Globus pallidus (tissue), 1 donor: ENCODE results near the gene SH3PXD2A.

ENCODE experiments used
- DNase-seq: peaks from one replicate; pipeline ENCODE4 v3.0.0-alpha.2; 2015; ENCODE audit warnings: low spot score

Gene SH3PXD2A

DNA sequence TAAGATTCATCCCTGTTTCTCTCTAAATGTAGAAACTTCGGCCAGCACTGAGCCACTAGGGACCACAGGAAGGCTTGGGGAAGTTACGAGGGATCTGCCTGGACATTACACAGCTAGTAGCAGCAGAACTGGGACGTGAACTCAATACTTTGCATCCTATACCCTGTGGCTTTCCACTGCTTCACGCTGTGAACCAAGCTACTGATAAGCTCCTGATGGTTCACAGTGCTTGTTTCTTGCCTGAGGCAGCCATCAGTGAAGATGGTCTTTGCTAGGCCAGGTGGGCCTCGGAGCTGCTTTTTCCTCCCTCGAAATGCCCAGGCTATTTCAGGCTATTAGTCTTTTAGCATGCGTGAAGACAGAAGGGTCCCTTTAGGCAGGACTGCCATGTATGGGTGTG lies 132.7 kb downstream of the SH3PXD2A start:
- no peak for DNase-seq

DNA sequence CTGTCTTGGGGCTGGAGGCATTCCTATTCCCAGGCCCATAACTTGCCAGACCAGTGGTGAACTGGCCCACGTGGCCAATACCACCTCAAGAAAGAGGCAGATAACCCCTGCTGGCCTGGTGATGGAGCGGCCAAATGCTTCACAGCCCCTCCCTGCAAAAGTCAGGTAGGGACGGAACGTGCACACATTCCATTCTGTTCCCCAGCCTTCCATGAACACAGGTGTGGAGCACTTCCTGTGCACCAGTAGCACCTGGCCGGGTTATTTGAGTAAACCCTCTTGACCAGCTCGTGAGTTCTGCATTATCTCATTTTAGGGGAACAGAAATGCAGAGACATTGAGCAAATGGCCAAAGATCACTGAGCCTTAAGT lies 134.4 kb downstream of the SH3PXD2A start:
- DNase-seq = no peak

DNA sequence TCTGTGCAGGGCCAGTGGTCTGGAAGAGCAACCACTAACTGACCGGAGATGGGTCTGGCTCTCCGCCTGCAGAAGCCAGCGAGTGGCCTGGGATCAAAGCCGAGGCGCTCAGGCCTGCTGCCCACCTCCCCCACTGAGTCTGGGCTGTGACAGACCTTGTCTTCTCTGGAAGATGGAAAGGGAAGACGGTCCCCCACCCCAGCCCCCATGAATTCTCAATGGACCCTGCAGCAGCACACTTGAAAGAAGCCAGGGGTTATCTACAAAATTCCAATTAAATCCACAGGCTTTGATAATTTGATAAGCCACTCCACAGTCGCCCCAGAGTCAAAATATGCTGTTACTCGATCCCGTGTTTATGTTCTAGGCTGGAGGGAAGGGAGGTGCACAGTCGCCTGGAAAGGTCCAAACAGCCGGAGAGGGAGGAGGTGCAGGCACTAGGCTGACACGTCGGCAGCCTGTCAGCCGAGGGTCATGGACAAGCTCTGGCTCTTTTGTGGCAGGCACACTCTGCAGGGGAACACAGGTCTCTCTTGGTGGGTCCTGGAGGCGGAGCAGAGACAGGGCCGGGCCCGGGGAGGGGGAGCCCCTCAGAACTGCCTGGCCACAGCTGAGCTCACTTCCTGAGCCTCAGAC lies 134.9 kb downstream of the SH3PXD2A start:
- no peak for DNase-seq

DNA sequence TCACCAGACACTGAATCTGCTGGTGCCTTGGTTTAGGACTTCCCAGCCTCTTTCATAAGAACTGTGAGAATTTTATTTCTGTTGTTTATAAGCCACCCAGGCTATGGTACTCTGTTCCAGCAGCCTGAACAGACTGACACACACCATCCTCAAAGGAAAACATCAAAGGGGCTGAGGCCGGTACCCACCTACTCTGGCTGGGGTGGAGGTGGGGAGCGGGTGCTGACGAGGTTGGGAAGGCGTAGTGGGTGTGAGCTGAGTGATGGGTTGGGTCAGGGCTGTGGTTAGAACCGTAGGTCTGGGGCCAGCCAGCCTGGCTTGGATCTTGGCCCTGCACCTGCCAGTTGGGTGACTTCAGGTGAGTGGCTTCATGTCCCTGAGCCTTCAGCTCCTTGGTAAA lies 136.3 kb downstream of the SH3PXD2A start:
- DNase-seq = no peak

DNA sequence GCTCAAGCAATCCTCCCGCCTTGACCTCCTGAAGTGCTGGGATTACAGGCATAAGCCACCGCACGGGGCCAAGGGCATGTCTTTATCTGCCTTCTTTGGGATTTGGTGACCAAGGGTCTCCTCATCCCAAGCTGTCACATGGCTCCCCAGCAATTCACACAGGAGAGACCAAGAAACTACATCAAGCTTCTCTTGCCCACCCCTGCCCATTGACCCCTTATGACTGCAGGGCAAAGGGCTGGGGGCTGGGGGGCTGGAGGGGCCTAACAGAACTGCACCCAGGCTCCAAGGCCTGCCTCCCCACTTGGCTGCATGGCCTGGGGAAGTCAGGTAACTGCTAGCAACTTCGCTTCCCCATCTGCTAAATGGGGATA lies 137.1 kb downstream of the SH3PXD2A start:
- DNase-seq = no peak

DNA sequence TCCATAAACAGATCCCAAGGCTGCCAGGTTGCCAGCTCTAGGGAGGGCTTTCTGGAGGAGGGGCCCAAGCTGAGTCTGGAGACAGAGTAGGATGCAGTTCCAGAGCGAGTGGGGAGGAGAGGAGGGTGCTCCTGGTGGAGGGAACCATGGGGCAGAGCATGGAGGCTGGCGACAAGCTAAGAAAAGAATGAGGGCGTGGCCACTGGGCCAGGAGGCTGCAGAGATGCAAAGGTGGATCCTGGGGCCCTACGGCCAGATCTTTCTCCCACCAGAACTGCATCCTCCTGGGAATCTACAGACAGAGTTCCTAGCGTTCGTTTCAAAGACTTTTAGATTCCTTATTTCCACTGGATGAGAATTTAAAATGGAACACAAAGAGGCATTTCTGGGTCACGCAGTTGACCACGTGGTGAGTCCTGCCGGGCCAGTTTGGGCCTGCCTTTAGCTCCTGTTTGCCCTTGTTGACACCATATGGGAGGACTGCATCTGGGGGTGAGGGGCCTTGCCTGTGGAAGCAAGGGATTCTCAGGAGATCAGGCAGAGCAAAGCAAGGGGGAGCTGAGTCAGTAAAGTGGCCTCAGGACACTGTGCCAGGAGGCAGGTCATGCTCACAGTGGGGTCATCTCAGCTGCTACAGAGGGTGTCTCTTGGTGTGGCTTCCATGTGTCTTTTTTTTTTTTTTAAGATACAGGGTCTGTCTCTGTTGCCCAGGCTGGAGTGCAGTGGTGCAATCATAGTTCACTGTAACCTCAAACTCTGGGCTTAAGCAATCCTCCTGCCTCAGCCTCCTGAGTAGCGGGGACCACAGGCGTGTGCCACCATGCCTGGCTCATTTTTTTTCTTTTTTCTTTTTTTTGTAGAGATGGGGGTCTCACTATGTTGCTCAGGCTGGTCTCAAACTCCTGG lies 137.8 kb downstream of the SH3PXD2A start:
- no peak for DNase-seq

DNA sequence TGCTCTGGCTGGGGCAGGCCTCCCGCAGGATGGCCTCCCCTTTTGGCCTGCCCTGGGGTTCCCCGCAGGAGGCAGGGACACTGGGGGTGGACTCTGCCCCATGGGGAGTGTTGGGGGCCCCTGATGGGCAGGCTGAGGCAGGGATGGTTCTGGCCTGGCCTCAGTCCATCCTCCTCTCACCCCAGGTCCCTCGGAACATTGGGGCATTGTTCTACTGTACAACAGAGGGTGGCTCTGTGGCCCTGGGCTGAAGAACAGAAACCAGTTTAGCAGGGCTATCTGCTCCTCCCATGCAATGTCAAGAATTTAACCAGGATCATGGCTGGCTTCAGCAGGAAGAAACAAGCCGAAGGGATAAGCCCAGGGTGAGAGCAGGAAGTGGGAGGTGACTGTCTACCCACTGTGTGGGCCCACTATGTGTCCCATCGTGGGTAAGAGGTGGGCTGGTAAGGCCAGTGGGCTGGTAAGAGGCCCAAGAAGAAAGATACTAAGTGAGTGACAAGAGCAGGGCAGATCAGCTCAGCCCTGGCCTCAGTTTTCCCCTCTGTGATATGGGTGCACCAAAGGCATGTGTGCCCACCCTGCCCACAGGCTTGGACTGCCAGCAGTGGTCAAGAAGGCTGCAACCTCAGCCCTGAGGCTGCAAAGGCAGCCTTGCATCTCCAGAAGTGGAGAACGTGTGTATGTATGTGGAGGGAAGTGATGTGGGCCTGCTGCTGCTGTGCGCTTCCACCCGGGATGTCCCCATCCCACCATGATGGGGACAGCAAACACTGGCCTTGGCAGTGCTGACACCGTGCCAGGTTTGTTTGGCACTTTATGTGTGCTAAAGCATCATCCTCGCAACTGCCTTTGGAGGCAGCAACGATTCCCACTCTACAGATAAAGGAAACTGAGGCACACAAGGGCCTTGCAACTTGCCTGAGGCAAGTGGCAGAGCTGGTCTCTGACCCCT lies 138.9 kb downstream of the SH3PXD2A start:
- peak; percentile 93 for DNase-seq

DNA sequence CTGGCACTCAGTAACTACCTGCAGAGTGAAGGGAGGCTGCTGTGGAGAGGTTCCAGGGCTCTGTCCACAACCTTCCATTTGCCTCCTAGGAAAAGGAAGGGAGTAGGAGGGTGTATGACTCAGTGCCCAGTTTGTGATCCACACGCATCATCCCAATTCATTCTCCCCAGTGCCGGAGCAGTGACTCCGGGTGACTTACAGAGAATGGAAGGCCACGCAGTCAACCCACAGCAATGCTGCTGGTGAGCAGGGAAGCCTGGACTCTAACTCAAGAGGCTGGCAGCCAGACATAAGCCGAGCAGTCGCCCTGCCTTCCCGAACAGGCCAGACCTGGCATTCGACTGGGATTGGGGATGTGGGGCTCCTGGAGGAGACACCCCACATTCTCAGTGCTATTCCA lies 139.9 kb downstream of the SH3PXD2A start:
- no peak for DNase-seq

DNA sequence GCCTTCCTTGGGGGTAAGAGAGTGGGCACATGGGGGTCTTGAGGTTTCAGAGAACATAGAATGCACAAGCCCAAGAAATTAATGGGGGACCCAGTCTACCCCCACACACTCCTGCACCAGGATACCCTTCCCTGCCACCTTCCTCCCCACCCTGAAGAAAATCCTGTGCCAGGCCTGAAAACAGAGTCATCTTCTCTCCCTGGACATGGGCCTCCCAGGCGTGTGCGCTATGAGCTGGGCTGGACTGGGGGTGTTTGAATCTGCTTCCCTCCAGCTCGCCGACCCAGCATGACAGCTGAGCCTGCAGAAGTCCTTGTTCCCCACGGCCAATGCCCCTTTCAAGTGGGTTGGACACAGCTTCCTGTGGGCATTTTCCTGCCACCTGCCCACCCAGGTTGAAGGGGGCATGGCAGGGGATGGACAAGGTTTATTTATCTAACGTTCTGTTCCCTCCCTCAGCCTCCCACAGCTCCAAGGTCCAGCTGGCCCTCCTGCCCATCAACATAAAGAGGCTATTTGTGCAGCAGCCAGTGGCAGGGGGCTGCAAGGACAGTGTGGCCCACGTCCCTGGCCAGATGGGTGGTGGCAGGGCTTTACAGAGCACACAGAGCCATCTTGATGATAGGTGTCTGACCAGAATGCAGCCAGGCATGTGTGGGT lies 141.0 kb downstream of the SH3PXD2A start:
- no peak for DNase-seq

DNA sequence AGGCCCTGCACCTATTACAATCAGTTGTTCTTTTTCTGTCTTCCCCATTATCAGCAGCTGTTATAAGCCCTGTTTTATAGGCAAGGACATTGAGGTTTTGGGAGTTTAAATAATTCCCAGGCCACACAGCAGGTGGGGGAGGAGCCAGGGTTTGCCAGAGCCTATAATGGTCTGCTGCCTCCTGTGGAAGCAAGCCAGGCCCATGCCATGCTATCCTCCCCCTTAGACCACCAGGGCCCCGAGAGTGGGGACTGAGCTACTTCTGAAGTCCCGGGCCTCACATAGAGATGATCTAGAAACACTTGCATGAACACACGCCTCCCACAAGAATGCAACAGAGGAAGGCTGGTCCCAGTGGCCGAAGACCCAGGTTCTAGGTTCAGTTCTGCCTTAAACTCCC lies 141.7 kb downstream of the SH3PXD2A start:
- DNase-seq = no peak

DNA sequence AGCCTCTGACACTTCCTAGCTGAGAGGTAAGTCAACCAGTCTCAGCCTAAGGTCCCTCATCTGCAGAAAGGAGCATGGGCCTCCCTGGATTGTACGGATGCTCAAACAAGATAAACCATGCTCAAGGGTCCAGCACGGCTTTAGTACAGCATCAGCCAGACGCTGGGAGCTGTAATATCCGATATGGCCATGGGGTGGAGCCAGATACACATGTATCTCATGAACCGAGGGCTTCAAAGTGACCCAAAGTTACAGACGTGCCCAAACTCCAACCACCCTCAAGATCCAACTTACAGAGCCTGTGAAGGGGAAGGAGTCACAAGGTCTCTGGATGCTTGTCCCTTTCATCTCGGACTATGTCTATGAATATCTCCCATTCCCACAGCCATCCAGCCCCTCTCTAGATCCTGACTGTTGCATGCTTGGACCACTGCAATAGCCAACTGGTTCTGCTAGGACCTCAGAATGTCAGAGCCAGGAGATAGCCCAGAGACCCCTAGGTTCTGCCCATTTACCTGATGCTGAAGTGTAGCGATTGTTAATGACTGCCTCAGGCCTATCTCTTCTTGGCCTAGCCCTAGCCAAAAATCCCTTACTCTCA lies 142.4 kb downstream of the SH3PXD2A start:
- peak; percentile 88 for DNase-seq

DNA sequence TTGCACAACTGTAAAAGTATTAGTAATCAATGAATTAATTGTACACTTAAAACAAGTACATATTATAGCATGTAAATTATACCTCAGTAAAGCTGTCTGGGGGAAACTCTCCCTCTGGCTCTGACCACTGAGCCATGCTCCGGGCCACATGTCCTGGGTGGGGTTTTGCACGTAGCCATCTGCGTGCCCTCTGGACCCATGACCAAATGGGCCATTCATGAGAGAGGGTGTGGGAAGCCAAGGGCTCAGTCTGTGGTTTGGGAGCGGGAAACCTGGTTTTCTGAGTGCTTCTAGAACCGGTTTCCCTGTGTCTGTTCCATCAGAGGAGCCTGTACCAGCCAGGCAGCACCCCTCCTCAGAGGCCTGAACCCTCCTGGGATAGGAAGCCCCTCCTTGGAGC lies 143.2 kb downstream of the SH3PXD2A start:
- no peak for DNase-seq

DNA sequence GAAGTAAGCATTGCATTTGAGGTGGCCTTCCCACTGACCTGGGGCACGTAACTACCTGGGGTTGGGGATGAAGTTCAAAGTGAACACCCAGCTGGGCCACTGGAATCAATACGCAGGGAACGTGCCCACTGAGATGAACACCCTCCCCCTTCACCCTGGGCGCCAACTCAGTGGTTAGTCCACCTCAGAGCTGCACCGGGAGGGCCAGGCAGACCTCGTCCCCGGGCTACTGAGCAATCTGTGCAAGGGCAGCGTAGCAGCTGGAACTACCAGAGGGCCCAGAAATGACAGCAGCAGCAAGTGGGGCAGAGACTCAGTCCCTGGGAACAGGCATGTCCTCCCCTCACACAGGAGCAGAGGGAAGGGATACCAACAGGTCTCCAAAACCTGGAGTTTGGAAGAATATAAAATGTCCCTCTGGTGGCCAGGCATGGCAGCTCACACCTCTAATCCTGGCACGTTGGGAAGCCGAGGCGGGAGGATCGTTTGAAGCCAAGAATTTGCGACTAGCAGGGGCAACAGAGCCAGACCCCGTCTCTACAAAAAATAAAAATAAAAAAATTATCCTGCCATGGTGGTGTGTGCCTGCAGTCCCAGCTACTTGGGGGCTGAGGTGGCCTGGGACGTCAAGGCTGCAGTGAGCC lies 143.9 kb downstream of the SH3PXD2A start:
- no peak for DNase-seq

DNA sequence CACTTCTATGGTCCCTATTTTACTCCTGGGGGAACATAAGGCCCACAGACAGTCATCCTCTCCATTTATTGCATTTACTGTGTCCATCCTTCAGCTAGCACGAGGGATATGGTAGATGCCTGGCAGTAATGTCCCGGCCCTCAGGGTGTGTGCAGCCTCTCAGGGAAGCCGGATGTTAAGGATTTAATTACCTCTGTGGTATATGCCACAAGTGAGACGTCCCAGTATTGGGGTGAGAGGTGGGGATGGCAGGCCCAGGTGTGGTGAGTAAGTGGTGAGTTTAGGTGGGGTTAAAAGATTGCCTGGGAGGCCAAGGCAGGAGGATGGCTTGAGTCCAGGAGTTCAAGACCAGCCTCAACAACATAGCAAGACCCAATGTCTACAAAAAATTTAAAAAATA lies 144.9 kb downstream of the SH3PXD2A start:
- DNase-seq = no peak

DNA sequence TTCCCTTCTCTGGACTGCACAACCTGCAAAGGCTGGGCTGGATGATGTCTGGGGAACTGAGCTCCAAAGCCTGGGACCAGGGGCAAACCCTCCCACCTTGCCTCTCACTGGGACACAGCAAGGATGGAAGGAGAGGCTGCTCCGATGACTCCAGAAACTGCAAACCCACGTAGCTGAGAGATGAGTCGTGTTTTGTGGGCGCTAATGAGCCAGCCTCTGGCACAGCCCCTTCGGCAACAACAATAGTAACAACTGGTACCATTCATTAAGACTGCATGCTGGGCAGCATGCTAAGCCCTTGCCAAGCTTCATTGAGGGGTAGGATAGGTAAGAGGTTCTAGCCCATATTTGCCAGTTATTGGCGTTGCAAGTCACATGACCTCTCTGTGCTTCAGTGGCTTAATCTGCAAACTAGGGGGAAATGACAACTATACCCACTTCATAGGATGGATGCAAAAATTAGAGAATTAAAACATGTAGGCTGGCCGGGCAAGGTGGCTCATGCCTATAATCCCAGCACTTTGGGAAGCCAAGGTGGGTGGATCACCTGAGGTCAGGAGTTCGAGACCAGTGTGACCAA lies 145.9 kb downstream of the SH3PXD2A start:
- DNase-seq = peak; percentile 85

DNA sequence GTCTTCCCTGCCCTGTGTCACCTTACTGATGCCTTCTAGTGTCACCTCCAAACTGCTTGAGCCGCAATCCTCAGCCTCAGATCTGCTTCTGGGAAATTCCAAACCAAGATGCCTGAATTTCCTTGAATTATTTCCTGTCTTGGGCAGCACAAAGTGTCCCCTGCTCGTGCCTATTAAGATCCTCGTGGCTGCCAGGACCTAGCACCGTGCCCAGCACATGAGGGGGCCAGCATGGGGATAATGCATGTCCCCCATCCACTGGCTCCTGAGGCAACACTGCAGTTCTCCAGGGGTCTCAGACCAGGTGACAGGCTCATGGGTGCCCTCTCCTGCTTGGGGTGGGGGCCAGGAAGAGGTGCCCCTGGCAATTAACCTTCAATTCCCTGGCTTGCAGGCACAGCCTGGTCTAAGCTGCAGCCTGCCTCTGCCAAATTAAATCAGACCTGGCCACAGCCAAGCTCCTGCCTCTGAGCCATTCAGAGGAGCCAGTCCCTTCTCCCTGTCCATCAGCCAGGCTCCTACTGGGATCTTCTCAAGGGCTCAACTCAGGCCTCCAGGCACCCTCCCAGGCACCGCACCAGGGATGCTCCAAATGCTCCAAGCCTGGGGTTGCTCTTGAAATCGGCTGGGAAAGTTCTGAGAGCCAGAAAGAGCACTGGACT lies 146.6 kb downstream of the SH3PXD2A start:
- no peak for DNase-seq

DNA sequence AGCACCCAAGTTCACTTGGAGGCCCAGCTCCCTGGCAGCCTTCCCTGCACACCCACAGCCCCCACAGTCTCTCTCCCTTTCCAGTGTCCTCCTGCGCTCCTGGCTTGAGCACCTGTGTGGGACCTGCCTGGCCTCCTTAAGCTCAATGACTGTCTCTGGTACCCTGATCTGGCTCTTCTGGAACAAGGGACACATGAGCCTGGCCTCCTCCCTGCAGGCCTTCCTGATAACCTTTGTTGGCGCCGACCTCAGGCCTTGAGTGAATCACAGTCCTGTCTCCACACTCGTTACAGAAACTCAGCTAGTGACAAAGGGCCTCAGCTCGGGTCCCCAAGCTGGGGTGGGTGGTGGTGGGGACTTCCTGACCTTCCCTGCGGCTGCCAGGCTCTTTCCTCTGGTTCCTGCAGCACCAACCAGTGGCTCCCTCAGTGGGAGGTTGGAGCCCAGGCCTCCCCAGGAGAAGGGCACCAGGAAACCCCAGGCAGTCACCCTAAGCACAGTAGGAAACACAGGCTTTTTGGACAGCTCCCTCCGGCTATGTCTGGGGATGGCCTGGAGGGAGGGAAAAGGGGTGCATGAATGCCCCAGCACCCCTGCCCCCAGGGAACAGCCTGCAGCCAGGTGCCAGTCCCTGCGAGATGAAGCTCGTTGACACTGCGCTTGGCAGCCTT lies 147.3 kb downstream of the SH3PXD2A start:
- no peak for DNase-seq

DNA sequence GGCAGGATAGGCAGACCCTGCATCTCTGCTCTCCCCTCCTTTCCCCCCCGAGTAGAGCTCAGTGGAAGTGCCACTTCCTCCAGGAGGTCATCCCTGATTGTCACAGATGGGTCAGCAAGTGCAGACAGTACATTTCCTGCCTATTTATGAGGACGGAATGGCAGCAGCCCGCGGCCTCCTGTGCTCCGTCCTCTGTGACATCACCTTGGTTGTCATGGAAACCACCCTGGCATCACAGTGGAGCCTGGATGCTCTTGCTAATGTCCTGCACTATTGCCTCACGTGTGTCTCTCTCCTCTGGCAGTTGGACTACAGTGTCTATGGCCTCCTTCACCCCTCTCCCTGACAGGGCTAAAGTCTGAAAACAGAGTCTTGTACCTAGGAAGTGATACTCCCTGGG lies 148.6 kb downstream of the SH3PXD2A start:
- no peak for DNase-seq

DNA sequence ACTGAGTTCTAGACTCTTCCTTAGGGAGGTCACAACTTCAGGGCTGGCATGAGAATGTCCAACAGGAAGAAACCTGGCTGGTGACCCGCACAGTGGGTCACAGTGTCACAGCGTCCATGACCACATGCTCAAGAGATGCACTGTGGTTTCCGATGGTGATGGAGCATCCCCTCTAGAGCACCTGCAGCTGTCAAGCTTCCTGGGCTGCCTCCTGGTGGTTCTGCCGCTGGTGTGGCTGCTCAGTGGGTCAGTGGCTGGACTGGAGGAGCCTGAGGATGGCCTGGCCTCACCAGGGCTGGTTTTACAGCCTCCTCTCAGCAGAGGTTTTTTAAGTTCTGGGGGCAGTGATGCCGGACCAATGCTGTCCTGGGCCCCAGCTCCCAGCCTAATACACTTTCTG lies 149.3 kb downstream of the SH3PXD2A start:
- DNase-seq = no peak
